ENCODE results near the gene OR56A5. TPM values are rescaled to one million over a fixed set of nuclear protein-coding genes. Genes with fewer than 3 reads are reported as not detected.

The OR56A5 gene
- total RNA-seq, 1 experiment from 2014 or later = not detected

DNA sequence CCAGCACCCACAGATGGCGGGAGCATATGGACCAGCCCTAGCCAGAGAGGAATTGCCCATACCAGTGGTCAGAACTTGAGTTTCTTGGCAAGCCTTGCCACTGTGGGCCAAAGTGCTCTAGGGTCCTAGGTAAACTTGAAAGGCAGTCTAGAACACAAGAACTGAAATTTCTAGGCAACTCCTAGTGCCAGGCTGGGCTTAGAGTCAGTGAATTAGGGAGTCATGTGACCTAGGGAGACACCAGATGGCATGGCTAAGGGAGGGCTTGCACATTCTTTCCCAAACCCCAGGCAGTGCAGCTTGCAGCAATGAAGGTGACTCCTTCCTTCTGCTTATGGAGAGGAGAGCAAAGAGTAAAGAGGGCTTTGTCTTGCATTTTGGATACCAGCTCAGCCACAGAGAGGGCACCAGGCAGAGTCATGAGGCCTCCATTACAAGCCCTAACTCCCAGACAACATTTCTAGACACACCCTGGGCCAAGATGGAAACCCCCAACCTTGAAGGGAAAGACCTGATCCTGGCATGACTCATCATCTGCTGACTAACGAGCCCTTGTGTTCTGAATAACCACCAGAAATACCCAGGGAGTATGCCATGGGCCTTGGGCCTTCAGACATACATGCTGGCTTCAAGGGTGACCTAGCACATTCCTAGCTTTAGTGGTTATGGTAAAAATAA is 45.4 kb downstream of the OR56A5 start:
- Histone ChIP-seq H3K36me3 (replicated peaks; ENCODE audit: control insufficient read depth, insufficient read depth, low read length) (no peaks in the 10 kb centered on the region), H3K4me3 (ENCODE audit: insufficient read depth, low read depth, low read length) (no peak overlapping the region), H3K27me3 (ENCODE audit: control insufficient read depth, insufficient read depth, low read length) (no peaks in the 10 kb centered on the region)
- DNase-seq = no peak

Other genes starting within 250 kb of the OR56A5 start
- not detected in 2 replicates for gene OR56B1, start 232.0 kb downstream of the OR56A5 start, total RNA-seq (2014; rRNA removed; shearing (Covaris generic))
- gene OR52N4, start 214.3 kb downstream of the OR56A5 start, total RNA-seq (2014; rRNA removed; shearing (Covaris generic)) = not detected in 2 replicates
- 0.07 TPM in 1 of 2 replicates, not detected in the other for gene OR52N5, start 185.1 kb downstream of the OR56A5 start, total RNA-seq (2014; rRNA removed; shearing (Covaris generic))
- gene OR52N1, start 177.2 kb downstream of the OR56A5 start, total RNA-seq (2014; rRNA removed; shearing (Covaris generic)) = not detected in 2 replicates
- not detected in 2 replicates for gene OR52N2, start 159.6 kb downstream of the OR56A5 start, total RNA-seq (2014; rRNA removed; shearing (Covaris generic))
- not detected in 2 replicates for gene OR52E6, start 126.6 kb downstream of the OR56A5 start, total RNA-seq (2014; rRNA removed; shearing (Covaris generic))
- gene OR52E8, start 110.8 kb downstream of the OR56A5 start, total RNA-seq (2014; rRNA removed; shearing (Covaris generic)) = not detected in 2 replicates
- gene OR52E4, start 87.9 kb downstream of the OR56A5 start, total RNA-seq (2014; rRNA removed; shearing (Covaris generic)) = not detected in 2 replicates
- gene OR52E5, start 75.3 kb downstream of the OR56A5 start, total RNA-seq (2014; rRNA removed; shearing (Covaris generic)) = not detected in 2 replicates
- gene OR56A3, start 26.2 kb downstream of the OR56A5 start, total RNA-seq (2014; rRNA removed; shearing (Covaris generic)) = not detected in 2 replicates
- gene OR52L1, start 18.5 kb upstream of the OR56A5 start, total RNA-seq (2014; rRNA removed; shearing (Covaris generic)) = not detected in 2 replicates
- not detected in 2 replicates for gene OR56A4, start 38.5 kb upstream of the OR56A5 start, total RNA-seq (2014; rRNA removed; shearing (Covaris generic))
- 0.03 and 0.07 TPM in 2 replicates for gene OR56A1, start 62.3 kb upstream of the OR56A5 start, total RNA-seq (2014; rRNA removed; shearing (Covaris generic))
- gene OR56B4, start 139.2 kb upstream of the OR56A5 start, total RNA-seq (2014; rRNA removed; shearing (Covaris generic)) = not detected in 2 replicates
- not detected in 2 replicates for gene OR52B2, start 201.8 kb upstream of the OR56A5 start, total RNA-seq (2014; rRNA removed; shearing (Covaris generic))
- gene OR52W1, start 230.7 kb upstream of the OR56A5 start, total RNA-seq (2014; rRNA removed; shearing (Covaris generic)) = not detected in 2 replicates
- not detected in 2 replicates for gene C11orf42, start 237.1 kb upstream of the OR56A5 start, total RNA-seq (2014; rRNA removed; shearing (Covaris generic))

All from H7 (cell line).